ENCODE measurements around the gene KLK8. TPM values are rescaled to one million over a fixed set of nuclear protein-coding genes. Genes with fewer than 3 reads are reported as not detected.
"Not testable (repeated sequence)": the region's sequence is repeated elsewhere in the genome, so short reads cannot be mapped to it uniquely, and the experiment has no call there.

KLK8 gene
- total RNA-seq, 2 experiments from 2014 or later = not detected

DNA sequence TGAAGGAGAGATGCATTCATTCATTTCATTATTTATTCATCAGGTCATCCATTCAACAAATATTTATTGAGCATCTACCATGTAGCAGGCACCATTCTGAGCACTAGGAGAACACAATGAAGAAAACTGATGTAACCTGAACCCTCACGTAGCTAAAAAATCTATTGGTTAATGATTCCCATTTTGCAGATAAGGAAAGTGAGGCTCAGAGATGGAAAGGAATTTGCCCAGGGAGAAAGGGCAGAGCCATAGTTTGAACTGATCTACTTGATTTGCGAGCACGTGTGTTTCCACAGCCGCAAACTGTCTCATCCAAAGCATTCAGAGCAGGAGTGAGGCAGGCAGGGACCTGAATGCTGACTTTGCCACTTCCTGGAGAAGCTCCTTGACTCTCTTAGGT is 2.7 kb downstream of the KLK8 start:
- intact Hi-C loops (cut with micrococcal nuclease) = no loop called here
- POLR2A ChIA-PET = no interaction called here
- H3K27ac Mint-ChIP-seq = no peak overlapping the region
- no peak for DNase-seq
- peaks cover 31% of the 10 kb centered on the region for H3K27me3 Mint-ChIP-seq
- CTCF ChIA-PET = no interaction called here
- H3K4me3 Mint-ChIP-seq = no peak overlapping the region
- no peaks in the 10 kb centered on the region for H3K4me1 Mint-ChIP-seq (ENCODE audit: low read depth)
- H3K36me3 Mint-ChIP-seq = no peaks in the 10 kb centered on the region
- H3K9me3 Mint-ChIP-seq = no peaks in the 10 kb centered on the region

DNA sequence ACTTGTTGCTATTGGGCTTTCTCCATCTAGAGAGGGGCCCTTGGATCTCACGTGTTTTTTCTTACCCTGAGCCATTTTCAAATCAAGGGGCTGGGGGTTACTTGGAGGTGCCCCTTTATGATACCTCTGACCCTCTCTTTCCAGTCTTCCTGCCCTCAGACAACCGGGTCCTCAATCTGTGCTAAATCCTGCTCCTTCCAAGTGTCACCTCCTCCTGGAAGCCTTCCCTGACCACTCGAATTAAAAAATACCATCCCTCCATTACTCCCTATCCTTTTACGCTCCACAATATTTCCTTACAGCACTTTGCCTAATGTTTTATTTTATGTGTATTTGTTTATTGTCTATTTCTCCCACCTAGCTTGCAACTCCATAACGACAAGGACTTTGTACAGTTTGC is 3.3 kb downstream of the KLK8 start:
- POLR2A ChIA-PET = no interaction called here

DNA sequence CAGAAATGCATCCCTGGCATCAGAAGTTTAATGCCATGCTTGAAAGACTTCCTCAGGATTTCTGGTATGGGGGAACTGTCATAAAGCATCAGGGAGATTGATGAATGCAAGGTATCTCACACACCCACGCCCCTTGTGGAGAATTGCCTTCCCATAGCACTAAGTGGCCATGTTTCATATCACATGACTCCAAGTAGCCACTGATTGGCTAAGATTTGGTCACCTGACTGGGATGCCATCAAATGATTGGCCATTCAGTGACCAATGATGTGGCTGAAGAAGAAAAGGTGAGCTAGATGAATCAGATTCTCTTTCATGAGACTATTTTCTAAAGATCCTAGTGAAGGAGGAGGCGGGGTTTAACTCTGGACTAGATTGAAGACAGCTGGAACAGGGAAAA is 7.3 kb downstream of the KLK8 start:
- intact Hi-C loops (cut with micrococcal nuclease) = no loop called here
- Mint-ChIP-seq H3K4me3 (no peak overlapping the region), H3K9me3 (no peaks in the 10 kb centered on the region), H3K36me3 (no peaks in the 10 kb centered on the region), H3K27ac (no peak overlapping the region), H3K4me1 (ENCODE audit: low read depth) (no peaks in the 10 kb centered on the region), H3K27me3 (peaks cover 19% of the 10 kb centered on the region)
- ChIA-PET POLR2A (no interaction called here), CTCF (no interaction called here)
- DNase-seq = no peak

More for the DNA sequence above, 3.3 kb downstream of the KLK8 start:
- H3K4me1 Mint-ChIP-seq (ENCODE audit: low read depth) = no peaks in the 10 kb centered on the region
- DNase-seq = no peak
- H3K27me3 Mint-ChIP-seq = peaks cover 27% of the 10 kb centered on the region
- no peaks in the 10 kb centered on the region for H3K9me3 Mint-ChIP-seq
- H3K27ac Mint-ChIP-seq = no peak overlapping the region
- CTCF ChIA-PET = no interaction called here
- no peak overlapping the region for H3K4me3 Mint-ChIP-seq
- intact Hi-C loops (cut with micrococcal nuclease) = no loop called here
- no peaks in the 10 kb centered on the region for H3K36me3 Mint-ChIP-seq

DNA sequence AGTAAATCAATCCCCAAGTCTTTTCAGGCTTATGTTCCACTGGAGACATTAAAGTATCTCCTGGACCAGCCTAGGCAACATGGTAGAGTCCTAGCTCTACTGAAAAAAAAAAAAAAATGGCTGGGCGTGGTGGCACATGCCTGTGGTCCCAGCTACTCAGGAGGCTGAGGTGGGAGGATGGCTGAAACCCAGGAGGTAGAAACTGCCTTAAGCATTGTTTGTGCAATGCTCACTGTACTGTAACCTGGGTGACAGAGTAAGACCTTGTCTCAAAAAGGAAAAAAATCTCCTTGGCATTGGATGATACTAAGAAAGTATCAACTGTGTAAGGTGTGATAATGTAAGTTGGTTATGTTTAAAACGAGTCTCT is 8.8 kb downstream of the KLK8 start:
- H3K4me1 Mint-ChIP-seq (ENCODE audit: low read depth) = no peaks in the 10 kb centered on the region
- intact Hi-C loops (cut with micrococcal nuclease) = no loop called here
- ChIA-PET POLR2A (no interaction called here), CTCF (no interaction called here)
- no peak for DNase-seq
- peaks cover 24% of the 10 kb centered on the region for H3K27me3 Mint-ChIP-seq
- H3K36me3 Mint-ChIP-seq = no peaks in the 10 kb centered on the region
- H3K9me3 Mint-ChIP-seq = no peaks in the 10 kb centered on the region
- no peak overlapping the region for H3K4me3 Mint-ChIP-seq
- no peak overlapping the region for H3K27ac Mint-ChIP-seq

DNA sequence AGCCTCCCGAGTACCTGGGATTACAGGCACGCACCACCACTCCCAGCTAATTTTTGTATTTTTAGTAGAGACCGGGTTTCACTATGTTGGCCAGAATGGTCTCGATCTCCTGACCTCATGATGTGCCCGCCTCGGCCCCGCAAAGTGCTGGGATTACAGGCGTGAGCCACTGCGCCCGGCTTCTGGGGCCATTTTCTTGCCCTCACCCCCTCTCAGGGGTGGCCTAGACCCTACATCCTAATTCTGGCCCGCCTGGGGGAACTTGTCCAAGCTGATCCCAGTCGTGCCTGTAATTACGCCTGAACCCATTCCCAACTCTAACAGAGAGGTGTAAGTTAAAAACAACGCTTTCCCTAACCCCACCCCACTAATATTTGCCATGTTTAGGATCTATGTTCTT is 17.0 kb downstream of the KLK8 start:
- H3K9me3 Mint-ChIP-seq; intact Hi-C loops (cut with micrococcal nuclease); H3K4me3 Mint-ChIP-seq: not testable (repeated sequence)

DNA sequence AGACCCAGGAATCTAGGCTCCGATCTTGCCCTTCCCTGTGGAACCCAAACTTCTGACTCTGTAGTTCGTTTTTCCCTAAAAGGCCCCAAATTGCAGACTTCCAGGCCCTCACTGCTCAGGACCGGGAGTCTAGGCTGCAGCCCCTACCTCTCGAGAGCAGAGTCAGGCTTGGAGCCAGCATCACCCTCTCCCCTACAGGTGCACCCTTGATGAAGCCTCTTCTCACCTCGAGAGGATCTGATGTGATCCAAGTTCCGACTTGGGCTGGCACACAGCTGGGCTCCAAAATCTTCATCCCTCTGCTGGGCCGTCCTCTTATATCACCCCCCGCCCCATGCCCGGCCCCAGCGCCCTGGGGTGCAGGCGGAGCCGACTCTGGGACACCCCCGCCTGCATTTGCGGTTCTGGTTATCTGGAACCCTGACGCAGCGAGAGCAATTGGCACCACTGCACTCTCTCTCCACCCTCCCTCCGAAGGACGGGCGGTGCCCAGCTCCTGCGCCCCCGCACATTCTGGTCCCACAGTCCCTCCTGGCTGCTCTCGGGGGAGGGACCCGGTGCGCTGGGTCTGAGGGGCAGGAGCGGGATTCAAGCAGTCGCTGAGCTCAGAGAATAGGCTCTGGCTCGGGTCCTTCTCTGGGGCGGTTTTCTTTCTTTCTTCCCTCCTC is 17.6 kb downstream of the KLK8 start, which contains the start of gene KLK7:
Gene KLK7, minus strand, starts transcription at position 293 of the 668 bp plus-strand sequence. CDS start 1,518 bp downstream, outside the sequence.
- Mint-ChIP-seq H3K27me3 (peaks cover 40% of the 10 kb centered on the region), H3K27ac (no peak within 1 kb of the TSS), H3K4me1 (ENCODE audit: low read depth) (no peaks in the 10 kb centered on the region), H3K36me3 (no peaks in the 10 kb centered on the region), H3K4me3 (no peak within 1 kb of the TSS), H3K9me3 (no peaks in the 10 kb centered on the region)
- no peak for DNase-seq
- CTCF ChIA-PET = no interaction called here
- POLR2A ChIA-PET = no interaction called here
- intact Hi-C loops (cut with micrococcal nuclease) = no loop called here

More for the DNA sequence above, 17.0 kb downstream of the KLK8 start:
- POLR2A ChIA-PET; DNase-seq; CTCF ChIA-PET; H3K27ac Mint-ChIP-seq; H3K36me3 Mint-ChIP-seq; H3K4me1 Mint-ChIP-seq (ENCODE audit: low read depth): not testable (repeated sequence)
- H3K27me3 Mint-ChIP-seq = peaks cover 43% of the 10 kb centered on the region

DNA sequence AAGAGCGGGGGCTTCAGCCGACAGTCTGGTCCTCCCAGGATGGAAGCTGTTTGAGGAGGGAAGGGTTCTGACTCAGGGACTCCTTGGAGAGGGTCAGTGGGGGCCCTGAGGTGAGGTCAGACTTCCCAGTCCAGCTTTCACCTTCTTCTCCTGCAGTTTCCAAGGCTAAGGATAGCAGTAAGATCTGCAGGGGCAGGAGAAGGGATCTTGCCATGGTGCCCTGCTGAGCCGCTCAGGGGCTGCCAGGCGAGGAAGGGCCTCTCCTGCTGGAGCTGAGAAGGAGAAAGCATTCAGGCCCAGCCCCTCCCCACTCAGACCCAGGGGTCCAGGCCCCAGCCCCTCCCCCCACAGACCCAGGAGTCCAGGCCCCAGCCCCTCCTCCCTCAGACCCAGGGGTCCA is 19.2 kb downstream of the KLK8 start:
- H3K36me3 Mint-ChIP-seq = no peaks in the 10 kb centered on the region
- H3K27me3 Mint-ChIP-seq = peaks cover 36% of the 10 kb centered on the region
- H3K4me1 Mint-ChIP-seq (ENCODE audit: low read depth) = no peaks in the 10 kb centered on the region
- no peak overlapping the region for H3K4me3 Mint-ChIP-seq
- POLR2A ChIA-PET = no interaction called here
- CTCF ChIA-PET = no interaction called here
- H3K9me3 Mint-ChIP-seq = no peaks in the 10 kb centered on the region
- H3K27ac Mint-ChIP-seq = no peak overlapping the region
- intact Hi-C loops (cut with micrococcal nuclease) = no loop called here
- DNase-seq = no peak

DNA sequence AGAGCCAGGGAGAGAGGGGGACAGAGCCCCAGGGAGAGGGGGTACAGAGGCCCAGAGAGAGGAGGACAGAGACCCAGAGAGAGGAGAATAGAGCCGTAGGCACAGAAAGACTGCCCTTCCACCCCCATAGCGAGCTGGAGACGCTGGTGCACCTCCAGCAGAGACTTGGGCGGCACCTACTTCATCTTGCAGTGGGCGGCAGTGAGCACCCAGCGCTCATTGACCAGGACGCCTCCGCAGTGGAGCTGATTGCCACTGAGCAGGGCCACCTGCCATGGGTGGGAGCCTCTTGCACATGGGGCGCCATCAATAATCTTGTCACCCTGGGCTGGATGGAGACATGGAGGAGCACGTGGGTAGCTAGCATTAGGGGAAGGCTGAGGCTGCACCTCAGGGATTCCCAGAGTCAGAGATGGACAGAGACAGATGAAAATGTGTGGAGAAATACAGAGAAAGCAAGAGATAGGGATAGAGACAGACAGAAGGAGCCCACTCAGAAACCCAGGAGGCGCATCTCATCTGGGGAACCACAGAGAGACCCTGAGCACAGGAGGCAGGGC is 19.7 kb downstream of the KLK8 start:
- no peaks in the 10 kb centered on the region for H3K4me1 Mint-ChIP-seq (ENCODE audit: low read depth)
- no peaks in the 10 kb centered on the region for H3K36me3 Mint-ChIP-seq
- DNase-seq = no peak
- POLR2A ChIA-PET = no interaction called here
- H3K4me3 Mint-ChIP-seq = no peak overlapping the region
- peaks cover 35% of the 10 kb centered on the region for H3K27me3 Mint-ChIP-seq
- CTCF ChIA-PET = no interaction called here
- intact Hi-C loops (cut with micrococcal nuclease) = no loop called here
- H3K27ac Mint-ChIP-seq = no peak overlapping the region
- H3K9me3 Mint-ChIP-seq = no peaks in the 10 kb centered on the region

DNA sequence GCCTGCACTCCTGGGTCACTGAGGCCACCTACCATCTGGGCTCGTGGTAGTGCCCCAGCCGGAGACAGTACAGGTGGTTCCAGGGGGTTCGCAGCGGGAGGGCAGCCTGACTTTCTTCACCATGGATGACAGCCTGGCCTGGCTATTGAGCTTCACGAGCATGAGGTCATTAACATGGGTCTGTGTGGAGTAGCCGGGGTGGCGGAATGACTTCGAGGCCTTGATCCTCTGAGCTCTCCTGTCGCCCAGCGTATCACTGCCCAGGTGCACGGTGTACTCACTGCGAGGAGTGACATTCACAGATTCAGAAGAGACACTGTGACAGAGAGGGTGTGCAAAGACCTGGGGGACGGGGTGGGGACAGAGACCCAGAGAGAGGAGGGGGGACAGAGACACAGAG is 21.2 kb downstream of the KLK8 start:
- Mint-ChIP-seq H3K36me3 (no peaks in the 10 kb centered on the region), H3K27ac (no peak overlapping the region), H3K9me3 (no peaks in the 10 kb centered on the region), H3K4me3 (no peak overlapping the region), H3K4me1 (ENCODE audit: low read depth) (no peaks in the 10 kb centered on the region), H3K27me3 (peaks cover 32% of the 10 kb centered on the region)
- POLR2A ChIA-PET = no interaction called here
- DNase-seq = no peak
- CTCF ChIA-PET = no interaction called here
- intact Hi-C loops (cut with micrococcal nuclease) = no loop called here

DNA sequence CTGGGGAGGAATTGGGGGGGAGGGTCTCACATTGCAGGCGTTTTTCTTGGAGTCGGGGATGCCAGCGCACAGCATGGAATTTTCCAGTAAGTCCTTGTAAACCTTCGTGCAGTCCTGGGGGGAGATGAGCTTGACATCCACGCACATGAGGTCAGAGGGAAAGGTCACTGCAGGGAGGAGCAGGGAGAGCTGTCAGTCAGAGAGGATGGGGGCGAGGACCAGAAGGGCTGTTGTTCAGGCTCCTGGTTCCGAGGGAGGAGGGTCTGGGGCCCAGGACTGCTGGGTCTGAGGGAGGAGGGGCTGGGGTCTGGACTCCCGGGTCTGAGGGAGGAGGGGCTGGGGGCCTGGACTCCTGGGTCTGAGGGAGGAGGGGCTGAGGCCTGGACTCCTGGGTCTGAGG is 21.6 kb downstream of the KLK8 start:
- Mint-ChIP-seq H3K27ac (no peak overlapping the region), H3K27me3 (peaks cover 28% of the 10 kb centered on the region), H3K9me3 (no peaks in the 10 kb centered on the region), H3K4me3 (no peak overlapping the region), H3K4me1 (ENCODE audit: low read depth) (no peaks in the 10 kb centered on the region), H3K36me3 (no peaks in the 10 kb centered on the region)
- POLR2A ChIA-PET = no interaction called here
- intact Hi-C loops (cut with micrococcal nuclease) = no loop called here
- no peak for DNase-seq
- CTCF ChIA-PET = no interaction called here

DNA sequence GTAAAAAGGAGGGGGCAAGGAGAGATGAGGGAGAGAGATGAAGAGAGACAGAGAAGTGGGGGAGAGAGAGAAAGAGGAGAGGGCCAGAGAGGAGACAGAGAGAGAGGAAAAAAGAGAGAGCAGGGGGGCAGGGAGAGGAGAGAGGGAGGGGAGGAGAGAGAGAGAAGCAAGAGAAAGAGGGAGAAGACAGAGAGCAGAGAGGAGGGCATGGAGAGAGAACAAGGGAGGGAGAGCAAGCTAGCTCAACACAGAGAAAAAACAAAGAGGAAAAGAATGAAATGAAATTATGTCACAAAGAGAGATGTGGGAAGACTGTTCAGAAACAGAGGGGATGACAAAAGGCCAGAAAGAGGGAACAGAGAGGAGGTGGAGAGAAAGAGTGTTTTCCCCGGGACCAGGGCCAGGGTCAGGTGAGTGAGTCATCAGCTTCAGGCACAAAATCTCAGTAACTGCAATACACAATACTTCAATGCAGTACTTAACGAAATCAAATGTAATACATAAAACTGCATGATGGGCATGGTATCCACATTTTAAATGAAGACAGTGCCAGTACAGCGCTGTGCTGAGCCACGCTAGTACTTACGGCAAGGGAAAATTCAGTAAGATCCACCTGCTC is 22.5 kb downstream of the KLK8 start:
- POLR2A ChIA-PET = no interaction called here
- H3K36me3 Mint-ChIP-seq = no peaks in the 10 kb centered on the region
- CTCF ChIA-PET = no interaction called here
- no peak overlapping the region for H3K4me3 Mint-ChIP-seq
- no peak for DNase-seq
- intact Hi-C loops (cut with micrococcal nuclease) = no loop called here
- no peaks in the 10 kb centered on the region for H3K9me3 Mint-ChIP-seq
- H3K27ac Mint-ChIP-seq = no peak overlapping the region
- peaks cover 28% of the 10 kb centered on the region for H3K27me3 Mint-ChIP-seq
- no peaks in the 10 kb centered on the region for H3K4me1 Mint-ChIP-seq (ENCODE audit: low read depth)

DNA sequence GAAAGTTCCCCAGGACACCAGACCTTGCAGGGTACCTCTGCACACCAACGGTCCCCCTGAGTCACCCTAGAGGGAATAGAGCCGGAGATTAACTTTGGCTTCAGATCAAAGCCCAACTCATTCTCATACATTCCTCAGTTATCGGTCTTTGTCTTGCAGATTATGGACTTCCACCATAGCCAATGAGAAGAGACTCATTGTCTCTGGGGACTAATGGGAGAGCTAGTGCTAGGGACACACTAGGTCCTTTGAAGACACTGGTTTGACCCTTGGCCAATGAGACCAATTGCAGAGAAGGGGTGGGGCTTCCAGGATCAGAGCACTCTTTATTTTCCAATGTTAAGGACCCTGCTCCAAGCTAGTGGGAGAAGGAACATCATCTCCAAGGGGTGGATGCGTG is 23.8 kb downstream of the KLK8 start:
- Mint-ChIP-seq H3K27me3 (peaks cover 26% of the 10 kb centered on the region), H3K4me1 (ENCODE audit: low read depth) (no peaks in the 10 kb centered on the region), H3K36me3 (no peaks in the 10 kb centered on the region), H3K9me3 (no peaks in the 10 kb centered on the region), H3K4me3 (no peak overlapping the region), H3K27ac (no peak overlapping the region)
- intact Hi-C loops (cut with micrococcal nuclease) = no loop called here
- DNase-seq = no peak
- ChIA-PET CTCF (no interaction called here), POLR2A (no interaction called here)

DNA sequence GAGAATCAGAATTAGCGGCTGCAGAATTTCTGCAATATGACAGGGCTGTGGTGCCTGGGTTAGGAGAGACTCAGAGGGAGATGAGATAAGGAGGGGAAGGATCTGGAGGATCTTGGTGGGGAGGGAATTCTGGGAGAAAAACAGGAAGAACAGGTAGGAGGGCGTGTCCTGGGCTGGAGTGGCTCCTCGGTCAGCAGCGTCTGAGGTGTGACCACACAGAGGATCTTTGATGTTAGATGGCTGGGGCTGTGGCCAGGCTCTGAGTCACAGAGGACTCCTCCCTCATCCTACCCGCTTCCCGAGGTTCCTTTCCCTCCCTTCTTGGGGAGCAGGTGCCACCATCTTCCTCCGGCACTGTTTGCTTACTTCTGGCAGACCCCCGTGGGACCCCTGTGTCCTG is 25.6 kb downstream of the KLK8 start:
- H3K27me3 Mint-ChIP-seq = peaks cover 26% of the 10 kb centered on the region
- no peaks in the 10 kb centered on the region for H3K36me3 Mint-ChIP-seq
- intact Hi-C loops (cut with micrococcal nuclease) = no loop called here
- H3K9me3 Mint-ChIP-seq = no peaks in the 10 kb centered on the region
- DNase-seq = no peak
- H3K4me1 Mint-ChIP-seq (ENCODE audit: low read depth) = no peaks in the 10 kb centered on the region
- ChIA-PET CTCF (no interaction called here), POLR2A (no interaction called here)
- no peak overlapping the region for H3K27ac Mint-ChIP-seq
- H3K4me3 Mint-ChIP-seq = no peak overlapping the region
